Kidney (tissue), 14 donors: Measurements from ENCODE around the gene CBLB. TPM values are rescaled to one million over a fixed set of nuclear protein-coding genes. Genes with fewer than 3 reads are reported as not detected.
A peak's percentile ranks its signal among the peaks of the same experiment; 100 is the strongest.

ENCODE experiments used
- DNase-seq, 5 donors: peaks; one replicate each; pipeline ENCODE4 v3.0.0-alpha.2; 2013 to 2020
- FAIRE-seq: peaks from 2 replicates; lab custom pipeline; 2012; peaks lifted over from hg19 to GRCh38; lab: Jason Lieb, UNC
- H3K27ac ChIP-seq, 2 donors: one replicate each; pipeline ENCODE4 v1.7.0; 2013; ENCODE audit warnings: low read depth in 2 of 2, low read length in 2 of 2, inconsistent platforms in 1 of 2
- H3K27me3 ChIP-seq: one replicate; pipeline ENCODE4 v1.7.1; 2013; ENCODE audit warnings: low read length, inconsistent platforms; ENCODE audit not compliant: control insufficient read depth, insufficient read depth
- H3K36me3 ChIP-seq, 3 donors: one replicate each; pipeline versions ENCODE4 v1.7.0 to v1.7.1; 2013; ENCODE audit warnings: low read length in 3 of 3, control low read depth in 1 of 3, inconsistent platforms in 1 of 3; ENCODE audit not compliant: insufficient read depth in 3 of 3, control insufficient read depth in 2 of 3
- H3K4me1 ChIP-seq, 3 donors: one replicate each; pipeline versions ENCODE4 v1.7.0 to v1.7.1; 2013; ENCODE audit warnings: low read length in 3 of 3, inconsistent platforms in 1 of 3, low read depth in 1 of 3; ENCODE audit not compliant: control insufficient read depth in 2 of 3, insufficient read depth in 2 of 3
- H3K4me3 ChIP-seq, 3 donors: one replicate each; pipeline versions ENCODE4 v1.7.0 to v1.8.1; 2013; ENCODE audit warnings: low read length in 3 of 3, control low read depth in 1 of 3, inconsistent platforms in 1 of 3
- H3K9ac ChIP-seq, 3 donors: one replicate each; pipeline versions ENCODE4 v1.7.0 to v1.7.1; 2013; ENCODE audit warnings: low read length in 3 of 3, control low read depth in 1 of 3, inconsistent platforms in 1 of 3
- H3K9me3 ChIP-seq, 3 donors: one replicate each; pipeline versions ENCODE4 v1.7.0 to v1.7.1; 2013; ENCODE audit warnings: low read length in 3 of 3, control low read depth in 1 of 3, inconsistent platforms in 1 of 3; ENCODE audit not compliant: control insufficient read depth in 2 of 3, insufficient read depth in 1 of 3
- CTCF ChIP-seq: IDR thresholded peaks from 3 replicates; pipeline ENCODE4 v1.5.1; 2012; ENCODE audit warnings: mild to moderate bottlenecking, moderate library complexity, borderline replicate concordance; ENCODE audit not compliant: insufficient read depth; ENCODE audit errors: extremely low read depth
- intact Hi-C: fragments of 100-400 bp; cut with DNase I; formaldehyde crosslinking; loops from one replicate; pipeline ENCODE4 v1.11.1; 2022
- polyA plus RNA-seq: library from polyadenylated mRNA; stranded (reverse); fragments of 350-450 nt; fragmentation: Illumina TruSeq; extraction: RNeasy Lipid Tissue Mini Kit (QIAGEN cat#74804); gene quantifications from one replicate; pipeline ENCODE4 v1.2.3, GENCODE V29; 2014; ENCODE audit warnings: low read depth, low replicate concordance; ENCODE audit not compliant: insufficient read depth
- total RNA-seq: library from RNA; stranded (reverse); fragmentation: NEBNext Ultra II Directional; extraction: Animal tissue kit (Norgen Biotek cat#: 25700); gene quantifications from one replicate; pipeline ENCODE4 v1.2.1, GENCODE V29; 2021
- donor health status: control.
- donor health status: control.
- donor health status: control.
- donor health status: control.
- donor health status: control.
- donor health status: DM: yes; HTN: yes; CAD: no.
- donor health status: Normal renal cell carcinoma (clear cell type).

CBLB gene
- total and polyA plus RNA-seq, 2 donors from 2014 or later = 7.7 to 48.4 TPM

DNA sequence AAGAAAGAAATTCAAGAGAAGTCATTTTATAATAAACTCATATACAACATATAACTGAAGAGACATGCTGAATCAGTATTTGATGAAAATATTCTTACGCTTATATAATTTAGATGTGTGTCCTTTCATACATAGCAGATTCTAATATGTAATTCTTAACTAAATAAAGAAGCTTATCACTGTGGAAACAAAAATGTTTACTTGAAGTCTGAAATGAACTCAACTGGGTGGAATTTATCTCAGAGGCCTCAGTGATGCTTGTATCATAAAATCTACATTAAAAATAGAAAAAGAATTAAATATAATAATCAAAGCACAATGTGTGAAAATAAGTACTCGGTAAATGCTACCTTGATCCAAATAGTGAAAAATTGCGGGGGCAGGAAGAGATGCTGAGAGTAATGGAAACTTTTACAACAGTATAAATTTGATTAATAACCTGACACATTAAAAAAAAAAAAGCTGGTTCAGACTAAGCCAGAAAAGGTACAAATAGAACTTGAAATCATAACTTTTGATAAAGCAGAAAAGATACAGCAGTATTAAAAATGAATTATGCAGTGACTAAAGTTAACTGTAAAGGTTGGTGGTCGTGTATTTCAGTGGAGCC is 12.0 kb upstream of the CBLB start:
- TF ChIP-seq CTCF = no peak
- FAIRE-seq = peak; percentile 39
- no peak overlapping the region for H3K9ac ChIP-seq
- H3K4me3 ChIP-seq = no peak overlapping the region
- no peak overlapping the region for H3K27ac ChIP-seq
- no peaks in the 10 kb centered on the region for H3K36me3 ChIP-seq
- H3K27me3 ChIP-seq = no peaks in the 10 kb centered on the region
- no peaks in the 10 kb centered on the region for H3K9me3 ChIP-seq
- H3K4me1 ChIP-seq = no peaks in the 10 kb centered on the region
- intact Hi-C loops = no loop called here
- DNase-seq = no peak

DNA sequence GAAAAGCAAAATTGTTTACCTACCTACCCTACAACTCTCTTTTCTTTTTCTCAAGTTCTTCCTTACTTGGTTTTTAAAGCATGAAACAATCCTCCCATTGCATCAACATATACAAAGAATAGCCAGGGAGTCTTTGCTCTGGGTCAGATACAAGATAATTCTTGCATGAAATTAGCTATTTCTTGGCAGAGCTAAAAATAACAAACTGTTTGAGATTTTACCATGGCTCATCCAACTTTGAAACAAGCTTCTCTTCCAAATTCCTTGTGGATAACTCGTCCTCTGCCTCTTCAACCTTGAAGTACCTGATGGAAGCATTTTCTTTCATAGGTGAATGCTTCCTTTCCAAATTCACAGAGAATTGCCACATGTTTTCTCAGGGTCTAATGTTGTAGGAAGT is 9.2 kb upstream of the CBLB start:
- no peak for FAIRE-seq
- H3K27me3 ChIP-seq = no peaks in the 10 kb centered on the region

GRCh38 chr3:105877336-105877910 is 8.6 kb upstream of the CBLB start:
- Histone ChIP-seq H3K27me3 (no peaks in the 10 kb centered on the region), H3K4me3 (no peak overlapping the region), H3K9me3 (no peaks in the 10 kb centered on the region), H3K36me3 (no peaks in the 10 kb centered on the region), H3K9ac (no peak overlapping the region), H3K27ac (no peak overlapping the region), H3K4me1 (no peaks in the 10 kb centered on the region)
- FAIRE-seq (no peak), DNase-seq (no peak)
- TF ChIP-seq CTCF = no peak
- intact Hi-C loops = no loop called here

More for the DNA sequence above, 9.2 kb upstream of the CBLB start:
- TF ChIP-seq CTCF = no peak
- Histone ChIP-seq H3K4me1 (no peaks in the 10 kb centered on the region), H3K4me3 (no peak overlapping the region), H3K27ac (no peak overlapping the region), H3K9ac (no peak overlapping the region), H3K36me3 (no peaks in the 10 kb centered on the region), H3K9me3 (no peaks in the 10 kb centered on the region)
- intact Hi-C loops = no loop called here
- no peak for DNase-seq
